ENCODE data around the gene GINS3.

- TF ChIP-seq EZH2 (IDR thresholded peaks at IDR 0.05; ENCODE audit: borderline replicate concordance, low read depth, low read length, poor library complexity, severe bottlenecking): no peak
- TF ChIP-seq CTCF (conservative IDR thresholded peaks at IDR 0.05; ENCODE audit: low read depth, low read length): no peak
Observed at GRCh38 chr16:58375386-58375785, 16.9 kb upstream of the GINS3 start.

Measured in A673 (cell line).